ENCODE data around the gene LSAMP. TPM values are rescaled to one million over a fixed set of nuclear protein-coding genes. Genes with fewer than 3 reads are reported as not detected.

The LSAMP gene
- total and polyA plus RNA-seq, 2 donors (not counting 1 experiment from before 2014, with no cell fraction given), result not detected

DNA sequence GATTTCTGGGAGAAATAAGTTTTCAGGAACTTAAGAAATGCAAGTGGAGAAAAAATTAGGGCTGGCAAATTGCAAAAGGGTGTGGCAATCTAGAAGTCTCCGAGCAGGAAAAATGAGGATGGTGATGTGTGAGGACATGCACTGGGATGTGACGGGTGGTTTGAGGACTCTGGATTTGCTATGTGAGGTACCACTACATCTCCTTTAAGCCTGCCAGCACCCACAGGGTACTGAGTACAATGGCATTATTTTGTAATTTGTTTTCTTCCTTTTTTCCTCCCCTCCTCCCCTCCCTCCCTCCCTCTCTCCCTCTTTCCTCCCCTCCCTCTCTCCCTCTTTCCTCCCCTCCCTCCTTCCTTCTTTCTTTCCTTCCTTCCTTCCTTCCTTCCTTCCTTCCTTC is 584.5 kb downstream of the LSAMP start:
- Mint-ChIP-seq H3K4me3 (no peak overlapping the region), H3K4me1 (no peaks in the 10 kb centered on the region), H3K9me3 (ENCODE audit: insufficient read depth) (no peaks in the 10 kb centered on the region), H3K27ac (no peak overlapping the region), H3K27me3 (peaks cover 44% of the 10 kb centered on the region)
- TF ChIP-seq EZH2 (IDR thresholded peaks at IDR 0.05; ENCODE audit: borderline replicate concordance, insufficient read depth, low read depth, low read length, poor library complexity, severe bottlenecking), result no peak
- TF ChIP-seq, protein P1, sequence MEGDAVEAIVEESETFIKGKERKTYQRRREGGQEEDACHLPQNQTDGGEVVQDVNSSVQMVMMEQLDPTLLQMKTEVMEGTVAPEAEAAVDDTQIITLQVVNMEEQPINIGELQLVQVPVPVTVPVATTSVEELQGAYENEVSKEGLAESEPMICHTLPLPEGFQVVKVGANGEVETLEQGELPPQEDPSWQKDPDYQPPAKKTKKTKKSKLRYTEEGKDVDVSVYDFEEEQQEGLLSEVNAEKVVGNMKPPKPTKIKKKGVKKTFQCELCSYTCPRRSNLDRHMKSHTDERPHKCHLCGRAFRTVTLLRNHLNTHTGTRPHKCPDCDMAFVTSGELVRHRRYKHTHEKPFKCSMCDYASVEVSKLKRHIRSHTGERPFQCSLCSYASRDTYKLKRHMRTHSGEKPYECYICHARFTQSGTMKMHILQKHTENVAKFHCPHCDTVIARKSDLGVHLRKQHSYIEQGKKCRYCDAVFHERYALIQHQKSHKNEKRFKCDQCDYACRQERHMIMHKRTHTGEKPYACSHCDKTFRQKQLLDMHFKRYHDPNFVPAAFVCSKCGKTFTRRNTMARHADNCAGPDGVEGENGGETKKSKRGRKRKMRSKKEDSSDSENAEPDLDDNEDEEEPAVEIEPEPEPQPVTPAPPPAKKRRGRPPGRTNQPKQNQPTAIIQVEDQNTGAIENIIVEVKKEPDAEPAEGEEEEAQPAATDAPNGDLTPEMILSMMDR (IDR thresholded peaks at IDR 0.05), result no peak
- no peak overlapping the region for H2AFZ ChIP-seq (ENCODE audit: insufficient read depth, low read depth, low read length, poor library complexity, severe bottlenecking)
- intact Hi-C loops (cut with micrococcal nuclease), result no loop called here
- H3K36me3 ChIP-seq (replicated peaks in 1 of 2; ENCODE audit: control extremely low read depth in 1 of 2, control insufficient read depth in 1 of 2, extremely low read depth in 1 of 2, insufficient read depth in 2 of 2, low read length in 1 of 2), result no peaks in the 10 kb centered on the region
- WGBS (ENCODE audit: insufficient coverage), result 86% methylated on average over 1 of the region's 2 CpGs
- ChIA-PET CTCF (no interaction called here), POLR2A (no interaction called here)
- H3K27me3 ChIP-seq (replicated peaks in 1 of 4; ENCODE audit: control extremely low read depth in 1 of 4, control insufficient read depth in 3 of 4, insufficient read depth in 4 of 4, low read length in 3 of 4), result peaks cover 0 to 10% (median 4%) of the 10 kb centered on the region in 4 experiments
- no peak overlapping the region for H3K4me3 ChIP-seq (ENCODE audit: control extremely low read depth in 1 of 5, extremely low read depth in 1 of 5, insufficient read depth in 1 of 5, low read depth in 2 of 5, low read length in 4 of 5)
- H3K9ac ChIP-seq (ENCODE audit: low read length), result no peak overlapping the region
- no peaks in the 10 kb centered on the region for H3K9me3 ChIP-seq (ENCODE audit: control extremely low read depth in 1 of 3, control insufficient read depth in 2 of 3, insufficient read depth in 1 of 3, low read length in 2 of 3)
- H3K4me1 ChIP-seq (ENCODE audit: control insufficient read depth in 2 of 2, insufficient read depth in 2 of 2, low read length in 2 of 2), result no peaks in the 10 kb centered on the region
- no peak overlapping the region for H3K4me2 ChIP-seq (replicated peaks; ENCODE audit: low read depth, low read length, poor library complexity, severe bottlenecking)
- ATAC-seq (ENCODE audit: low read depth) (no peak), DNase-seq (no peak)
- H4K20me1 ChIP-seq (ENCODE audit: control insufficient read depth, insufficient read depth, low read length, poor library complexity, severe bottlenecking), result no peaks in the 10 kb centered on the region
- H3K79me2 ChIP-seq (ENCODE audit: control insufficient read depth, insufficient read depth, low read length), result no peaks in the 10 kb centered on the region
- H3K27ac ChIP-seq (ENCODE audit: low read length in 2 of 2), result no peak overlapping the region

DNA sequence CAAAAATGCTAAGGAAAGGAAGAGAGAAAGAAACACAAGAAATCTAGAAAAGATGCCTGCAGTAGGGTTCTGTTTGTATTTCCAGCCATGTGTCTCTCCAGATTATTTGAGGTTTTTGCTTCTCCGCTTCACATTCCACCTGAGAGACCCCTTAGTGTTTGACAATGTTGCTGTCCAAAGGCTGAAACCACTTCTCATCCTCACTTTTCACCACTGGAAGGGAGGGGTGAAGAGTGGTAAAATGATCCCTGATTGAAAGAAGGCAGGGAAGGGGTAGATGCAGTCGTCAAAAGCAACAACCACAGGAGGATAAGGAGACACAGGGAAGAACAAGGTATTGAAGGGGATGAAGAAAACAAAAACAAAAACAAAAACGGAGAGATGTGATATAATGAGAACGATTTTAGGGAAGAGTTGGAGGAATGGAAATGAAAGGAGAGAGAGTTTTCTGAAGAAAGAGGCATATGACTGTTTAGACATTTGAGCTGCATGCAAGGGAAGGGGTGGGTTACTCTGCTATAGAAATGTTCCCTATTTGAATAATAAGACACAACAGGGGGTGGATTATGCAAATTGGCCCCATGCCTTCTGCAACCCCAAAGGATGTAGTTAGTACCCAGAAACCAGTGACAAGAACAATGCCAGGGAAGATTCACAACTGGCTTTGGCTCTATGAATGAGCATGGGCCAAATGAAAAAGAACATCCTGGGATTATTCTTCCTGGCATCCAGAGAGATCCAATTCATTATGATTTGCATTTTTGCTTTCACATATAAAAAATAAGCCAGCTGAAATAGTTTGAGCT is 586.1 kb downstream of the LSAMP start:
- Histone ChIP-seq H3K9me3 (ENCODE audit: control extremely low read depth in 1 of 3, control insufficient read depth in 2 of 3, insufficient read depth in 1 of 3, low read length in 2 of 3) (no peaks in the 10 kb centered on the region), H2AFZ (ENCODE audit: insufficient read depth, low read depth, low read length, poor library complexity, severe bottlenecking) (no peak overlapping the region), H4K20me1 (ENCODE audit: control insufficient read depth, insufficient read depth, low read length, poor library complexity, severe bottlenecking) (no peaks in the 10 kb centered on the region), H3K4me1 (ENCODE audit: control insufficient read depth in 2 of 2, insufficient read depth in 2 of 2, low read length in 2 of 2) (no peaks in the 10 kb centered on the region), H3K4me2 (replicated peaks; ENCODE audit: low read depth, low read length, poor library complexity, severe bottlenecking) (no peak overlapping the region), H3K36me3 (replicated peaks in 1 of 2; ENCODE audit: control extremely low read depth in 1 of 2, control insufficient read depth in 1 of 2, extremely low read depth in 1 of 2, insufficient read depth in 2 of 2, low read length in 1 of 2) (no peaks in the 10 kb centered on the region), H3K79me2 (ENCODE audit: control insufficient read depth, insufficient read depth, low read length) (no peaks in the 10 kb centered on the region), H3K27ac (ENCODE audit: low read length in 2 of 2) (no peak overlapping the region), H3K27me3 (replicated peaks in 1 of 4; ENCODE audit: control extremely low read depth in 1 of 4, control insufficient read depth in 3 of 4, insufficient read depth in 4 of 4, low read length in 3 of 4) (peaks cover 0 to 12% (median 4%) of the 10 kb centered on the region in 4 experiments), H3K4me3 (ENCODE audit: control extremely low read depth in 1 of 5, extremely low read depth in 1 of 5, insufficient read depth in 1 of 5, low read depth in 2 of 5, low read length in 4 of 5) (no peak overlapping the region), H3K9ac (ENCODE audit: low read length) (no peak overlapping the region)
- H3K4me1 Mint-ChIP-seq, result no peaks in the 10 kb centered on the region
- ATAC-seq (ENCODE audit: low read depth) (no peak), DNase-seq (no peak)
- TF ChIP-seq EZH2 (IDR thresholded peaks at IDR 0.05; ENCODE audit: borderline replicate concordance, insufficient read depth, low read depth, low read length, poor library complexity, severe bottlenecking), result no peak
- TF ChIP-seq, protein P1 (IDR thresholded peaks at IDR 0.05), result no peak
- ChIA-PET CTCF (interaction anchor here (1.3 kb wide), 1 partner anchor 23 kb away, joined by 3 read pairs; no protein-coding TSS in a partner anchor), POLR2A (no interaction called here)
- H3K9me3 Mint-ChIP-seq (ENCODE audit: insufficient read depth), result no peaks in the 10 kb centered on the region
- no peak overlapping the region for H3K27ac Mint-ChIP-seq
- H3K27me3 Mint-ChIP-seq, result peaks cover 36% of the 10 kb centered on the region
- WGBS (ENCODE audit: insufficient coverage), result 12% methylated on average over 3 of the region's 4 CpGs
- intact Hi-C loops (cut with micrococcal nuclease), result no loop called here
- no peak overlapping the region for H3K4me3 Mint-ChIP-seq
